ENCODE measurements around the gene POLR2A. TPM values are rescaled to one million over a fixed set of nuclear protein-coding genes. Genes with fewer than 3 reads are reported as not detected.

POLR2A gene
- total and polyA plus RNA-seq, 2 of the 13 experiments (the other 11 are each of a cell fraction or from before 2014, with no cell fraction given), result 17.8 to 18.3 TPM

- TF ChIP-seq TIGD3 (CRISPR knock-in tag; IDR thresholded peaks at IDR 0.05; ENCODE audit: borderline replicate concordance), result no peak
- no peak; the same call in 1 of the 2 replicates for TF ChIP-seq NFKB2 (CRISPR knock-in tag; IDR thresholded peaks at IDR 0.05; ENCODE audit: borderline replicate concordance)
- TF ChIP-seq GABPA (IDR thresholded peaks at IDR 0.05; ENCODE audit: low read depth, low read length), result no peak
- no peak for TF ChIP-seq GABPA (CRISPR knock-in tag; IDR thresholded peaks at IDR 0.05; ENCODE audit: low read depth)
- TF ChIP-seq ZNF556 (CRISPR knock-in tag; IDR thresholded peaks at IDR 0.05; ENCODE audit: borderline replicate concordance), result 0 out of 2 replicates have a peak, but pooled peaks have one; percentile 21
- no peak for TF ChIP-seq ZNF317 (CRISPR knock-in tag; IDR thresholded peaks at IDR 0.05)
- TF ChIP-seq ZNF12 (CRISPR knock-in tag; IDR thresholded peaks at IDR 0.05), result no peak
- no peak for TF ChIP-seq ZBTB8A (CRISPR knock-in tag; IDR thresholded peaks at IDR 0.05; ENCODE audit: borderline replicate concordance, low read depth)
- no peak; the same call in 1 of the 2 replicates for TF ChIP-seq ZNF546 (CRISPR knock-in tag; conservative IDR thresholded peaks at IDR 0.05)
- TF ChIP-seq CREB3 (CRISPR knock-in tag; IDR thresholded peaks at IDR 0.05), result no peak
- no peak for TF ChIP-seq ZNF207 (IDR thresholded peaks at IDR 0.05; ENCODE audit: borderline replicate concordance)
- TF ChIP-seq ZHX1 (CRISPR knock-in tag; IDR thresholded peaks at IDR 0.05; ENCODE audit: low read depth), result no peak
- TF ChIP-seq ZNF879 (CRISPR knock-in tag; IDR thresholded peaks at IDR 0.05), result no peak
- TF ChIP-seq ZNF205 (CRISPR knock-in tag; IDR thresholded peaks at IDR 0.05), result 0 out of 2 replicates have a peak, but pooled peaks have one; percentile 13
- TF ChIP-seq, protein P1, sequence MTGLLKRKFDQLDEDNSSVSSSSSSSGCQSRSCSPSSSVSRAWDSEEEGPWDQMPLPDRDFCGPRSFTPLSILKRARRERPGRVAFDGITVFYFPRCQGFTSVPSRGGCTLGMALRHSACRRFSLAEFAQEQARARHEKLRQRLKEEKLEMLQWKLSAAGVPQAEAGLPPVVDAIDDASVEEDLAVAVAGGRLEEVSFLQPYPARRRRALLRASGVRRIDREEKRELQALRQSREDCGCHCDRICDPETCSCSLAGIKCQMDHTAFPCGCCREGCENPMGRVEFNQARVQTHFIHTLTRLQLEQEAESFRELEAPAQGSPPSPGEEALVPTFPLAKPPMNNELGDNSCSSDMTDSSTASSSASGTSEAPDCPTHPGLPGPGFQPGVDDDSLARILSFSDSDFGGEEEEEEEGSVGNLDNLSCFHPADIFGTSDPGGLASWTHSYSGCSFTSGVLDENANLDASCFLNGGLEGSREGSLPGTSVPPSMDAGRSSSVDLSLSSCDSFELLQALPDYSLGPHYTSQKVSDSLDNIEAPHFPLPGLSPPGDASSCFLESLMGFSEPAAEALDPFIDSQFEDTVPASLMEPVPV (CRISPR knock-in tag; IDR thresholded peaks at IDR 0.05), result peak; percentile 77
- TF ChIP-seq CHD2 (IDR thresholded peaks at IDR 0.05; ENCODE audit: low read depth, low read length), result peak; percentile 90
- TF ChIP-seq SAP130 (CRISPR knock-in tag; IDR thresholded peaks at IDR 0.05; ENCODE audit: low read depth), result peak; percentile 34
Measured at GRCh38 chr17:7440113-7440833, 43.9 kb upstream of the POLR2A start (continued).

All from HepG2 (cell line).